WTC11 (cell line): ENCODE data around the gene HDAC9.

ENCODE experiments used
- ATF3 ChIP-seq: sonication (generic); formaldehyde crosslinking; conservative IDR thresholded peaks from 2 replicates; pipeline ENCODE4 v1.8.1; 2022; ENCODE audit warnings: mild to moderate bottlenecking, missing genetic modification reagents
- CTCF ChIP-seq: fragments of 200-600 bp; IDR thresholded peaks from 2 replicates; pipeline ENCODE4 v1.8.0; 2022; ENCODE audit warnings: antibody characterized with exemption
- ELF4 ChIP-seq: sonication (generic); formaldehyde crosslinking; IDR thresholded peaks from 2 replicates; pipeline ENCODE4 v1.8.1; 2022; ENCODE audit warnings: low read depth, mild to moderate bottlenecking, moderate library complexity, missing genetic modification reagents
- NR1H2 ChIP-seq: sonication (generic); formaldehyde crosslinking; IDR thresholded peaks from 2 replicates; pipeline ENCODE4 v1.9.0; 2021; ENCODE audit warnings: mild to moderate bottlenecking, moderate library complexity, missing genetic modification reagents
- NR2C2 ChIP-seq: sonication (generic); formaldehyde crosslinking; IDR thresholded peaks from 2 replicates; pipeline ENCODE4 v1.8.0; 2022; ENCODE audit warnings: mild to moderate bottlenecking, missing genetic modification reagents
- PRDM15 ChIP-seq: sonication (generic); formaldehyde crosslinking; IDR thresholded peaks from 2 replicates; pipeline ENCODE4 v1.8.0; 2022; ENCODE audit warnings: missing genetic modification reagents
- PREB ChIP-seq: sonication (generic); formaldehyde crosslinking; IDR thresholded peaks from 2 replicates; pipeline ENCODE4 v1.8.1; 2022; ENCODE audit warnings: mild to moderate bottlenecking, missing genetic modification reagents, moderate library complexity, borderline replicate concordance
- TEAD4 ChIP-seq: sonication (generic); formaldehyde crosslinking; IDR thresholded peaks from 2 replicates; pipeline ENCODE4 v1.8.0; 2022; ENCODE audit warnings: mild to moderate bottlenecking, missing genetic modification reagents
- ZNF512 ChIP-seq: sonication (generic); formaldehyde crosslinking; IDR thresholded peaks from 2 replicates; pipeline ENCODE4 v1.8.1; 2022; ENCODE audit warnings: missing genetic modification reagents, borderline replicate concordance

GRCh38 chr7:18727115-18727870, 231.7 kb downstream of the HDAC9 start:
- TF ChIP-seq CTCF = no peak
- TF ChIP-seq NR1H2 (CRISPR knock-in tag) = no peak
- TF ChIP-seq TEAD4 (CRISPR knock-in tag) = no peak
- TF ChIP-seq NR2C2 (CRISPR knock-in tag) = no peak
- no peak for TF ChIP-seq ATF3 (CRISPR knock-in tag)
- no peak for TF ChIP-seq PREB
- no peak for TF ChIP-seq ZNF512 (CRISPR knock-in tag)
- no peak for TF ChIP-seq PRDM15 (CRISPR knock-in tag)
- TF ChIP-seq ELF4 (CRISPR knock-in tag) = no peak
